ENCODE measurements around the gene FRAS1. TPM values are rescaled to one million over a fixed set of nuclear protein-coding genes. Genes with fewer than 3 reads are reported as not detected.
A peak's percentile ranks its signal among the peaks of the same experiment; 100 is the strongest.

FRAS1 gene
- total and polyA plus RNA-seq, 8 donors = 15.3 to 48.9 (median 40.4) TPM

DNA sequence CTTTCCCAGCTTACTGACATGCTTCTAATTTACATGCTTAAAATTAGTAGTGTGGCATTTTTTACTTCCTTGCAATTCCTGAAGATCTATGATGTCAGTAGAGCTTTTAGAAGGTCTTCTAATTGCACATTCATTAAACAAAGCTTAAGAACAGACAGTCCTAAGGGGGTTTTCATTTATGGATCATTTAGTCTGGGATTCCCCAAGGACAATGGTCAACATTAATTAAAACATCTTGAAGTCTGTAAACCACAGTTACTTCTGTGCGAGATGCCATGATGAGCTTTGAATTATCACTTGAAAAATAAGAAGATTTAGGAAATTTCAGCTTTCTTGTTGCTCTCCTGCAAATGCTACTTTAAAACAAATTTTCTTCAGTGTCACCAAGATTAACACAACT lies 514.7 kb downstream of the FRAS1 start:
- intact Hi-C loops (cut with DNase I) = no loop called here

DNA sequence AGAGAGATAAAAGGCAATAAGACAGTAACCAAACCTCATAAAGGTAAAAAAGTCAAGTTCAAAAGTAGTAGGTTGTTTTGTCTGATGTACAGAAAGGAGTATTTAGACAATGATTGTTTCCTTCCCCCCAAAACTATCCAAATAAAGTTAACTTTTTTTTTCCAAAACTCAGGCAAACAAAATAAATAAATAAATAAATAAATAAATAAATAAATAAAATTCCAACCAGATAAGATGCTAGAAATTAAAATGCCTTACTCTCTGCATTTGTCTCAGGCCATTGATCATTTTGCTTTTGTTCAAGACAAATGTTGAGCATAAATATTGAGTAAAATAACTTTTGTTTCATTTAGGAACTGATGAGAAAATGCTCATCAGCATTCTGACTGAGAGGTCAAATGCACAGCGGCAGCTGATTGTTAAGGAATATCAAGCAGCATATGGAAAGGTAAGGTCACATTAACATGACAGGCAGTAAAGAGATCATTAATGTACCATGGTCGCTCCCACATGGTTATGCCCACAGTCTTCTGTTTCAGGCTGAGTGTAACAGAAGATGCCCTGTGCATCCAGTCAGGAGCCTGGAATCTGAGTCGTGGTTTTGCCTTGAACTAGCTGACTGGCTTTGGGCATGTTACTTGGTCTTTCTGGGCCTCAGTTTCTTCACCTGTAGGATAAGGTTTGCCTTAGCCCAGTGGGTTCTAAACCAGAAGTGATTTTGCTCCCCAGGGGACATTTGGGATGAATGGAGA lies 521.7 kb downstream of the FRAS1 start:
- H3K36me3 ChIP-seq = peaks cover 0 to 59% of the 10 kb centered on the region in 2 donors
- DNase-seq = no peak
- intact Hi-C loops (cut with DNase I) = no loop called here
- H3K4me1 ChIP-seq = no peaks in the 10 kb centered on the region
- no peaks in the 10 kb centered on the region for H3K9me3 ChIP-seq
- TF ChIP-seq, protein P1, sequence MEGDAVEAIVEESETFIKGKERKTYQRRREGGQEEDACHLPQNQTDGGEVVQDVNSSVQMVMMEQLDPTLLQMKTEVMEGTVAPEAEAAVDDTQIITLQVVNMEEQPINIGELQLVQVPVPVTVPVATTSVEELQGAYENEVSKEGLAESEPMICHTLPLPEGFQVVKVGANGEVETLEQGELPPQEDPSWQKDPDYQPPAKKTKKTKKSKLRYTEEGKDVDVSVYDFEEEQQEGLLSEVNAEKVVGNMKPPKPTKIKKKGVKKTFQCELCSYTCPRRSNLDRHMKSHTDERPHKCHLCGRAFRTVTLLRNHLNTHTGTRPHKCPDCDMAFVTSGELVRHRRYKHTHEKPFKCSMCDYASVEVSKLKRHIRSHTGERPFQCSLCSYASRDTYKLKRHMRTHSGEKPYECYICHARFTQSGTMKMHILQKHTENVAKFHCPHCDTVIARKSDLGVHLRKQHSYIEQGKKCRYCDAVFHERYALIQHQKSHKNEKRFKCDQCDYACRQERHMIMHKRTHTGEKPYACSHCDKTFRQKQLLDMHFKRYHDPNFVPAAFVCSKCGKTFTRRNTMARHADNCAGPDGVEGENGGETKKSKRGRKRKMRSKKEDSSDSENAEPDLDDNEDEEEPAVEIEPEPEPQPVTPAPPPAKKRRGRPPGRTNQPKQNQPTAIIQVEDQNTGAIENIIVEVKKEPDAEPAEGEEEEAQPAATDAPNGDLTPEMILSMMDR (IDR thresholded peaks at IDR 0.05) = no peak
- ATAC-seq = no peak
- no peak overlapping the region for H3K4me3 ChIP-seq
- no peak overlapping the region for H3K27ac ChIP-seq
- no peaks in the 10 kb centered on the region for H3K27me3 ChIP-seq

More for the DNA sequence above, 514.7 kb downstream of the FRAS1 start:
- H3K4me1 ChIP-seq = peaks cover 5 to 6% of the 10 kb centered on the region in 2 donors
- no peaks in the 10 kb centered on the region for H3K9me3 ChIP-seq
- no peak for DNase-seq
- no peak overlapping the region for H3K4me3 ChIP-seq
- no peaks in the 10 kb centered on the region for H3K27me3 ChIP-seq
- H3K36me3 ChIP-seq = peaks cover 0 to 15% of the 10 kb centered on the region in 2 donors
- no peak for ATAC-seq
- TF ChIP-seq, protein P1 (IDR thresholded peaks at IDR 0.05) = no peak
- H3K27ac ChIP-seq = no peak overlapping the region

DNA sequence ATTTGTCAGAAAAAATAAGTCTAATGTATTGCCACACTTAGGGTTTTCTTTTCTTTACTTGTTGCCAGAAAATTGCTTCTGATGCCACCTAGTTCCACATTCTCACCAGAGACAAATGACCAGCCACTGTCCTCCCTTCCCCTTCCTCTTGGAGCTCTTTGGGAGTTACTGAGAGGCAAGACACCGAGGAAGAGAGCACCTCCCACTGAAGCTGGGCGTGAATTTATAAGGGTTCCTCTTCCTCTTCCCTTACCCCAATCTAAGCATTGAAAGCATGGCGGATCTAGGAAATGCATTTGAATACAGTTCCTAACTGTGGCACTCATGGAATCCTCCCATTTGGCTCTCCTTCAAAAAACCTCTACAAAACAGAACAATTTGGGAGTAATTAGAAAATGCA lies 524.5 kb downstream of the FRAS1 start:
- Histone ChIP-seq H3K27me3 (no peaks in the 10 kb centered on the region), H3K4me1 (no peaks in the 10 kb centered on the region), H3K4me3 (no peak overlapping the region), H3K9me3 (no peaks in the 10 kb centered on the region), H3K27ac (no peak overlapping the region), H3K36me3 (peaks cover 0 to 77% of the 10 kb centered on the region in 2 donors)
- ATAC-seq (peak; percentile 79), DNase-seq (no peak)
- TF ChIP-seq, protein P1 (IDR thresholded peaks at IDR 0.05) = no peak
- intact Hi-C loops (cut with DNase I) = no loop called here

DNA sequence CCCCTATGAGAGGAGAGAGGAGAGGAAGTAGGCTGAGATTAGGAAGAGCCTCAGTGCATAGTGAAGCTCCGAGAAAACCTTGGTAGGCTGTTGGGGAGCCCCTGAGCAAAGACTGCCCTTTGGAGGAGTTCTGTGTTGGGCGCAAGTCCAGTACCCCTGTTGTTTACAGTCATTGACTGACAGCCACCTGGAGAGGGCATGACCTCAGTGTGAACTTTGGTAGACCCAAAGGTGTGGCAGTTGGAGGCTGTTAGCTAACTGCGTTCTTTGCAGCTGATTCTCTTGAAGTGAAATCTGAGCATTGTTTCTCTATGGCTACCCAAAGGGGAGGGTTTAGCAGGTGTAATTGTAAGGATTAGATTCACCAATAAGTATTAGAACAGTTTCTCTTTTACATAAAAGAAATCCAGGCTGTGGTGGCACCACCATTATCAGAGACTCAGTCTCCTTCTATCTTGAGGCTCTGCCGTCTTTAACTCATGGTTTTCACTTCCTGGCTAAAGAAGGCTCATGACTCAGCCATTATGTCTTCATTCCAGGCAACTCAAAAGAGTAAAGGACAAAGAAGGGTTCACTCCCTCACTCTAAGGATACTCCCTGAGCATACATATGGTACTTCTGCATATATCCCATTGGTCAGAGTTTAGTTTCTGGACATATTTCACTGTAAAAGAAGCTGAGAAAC lies 527.9 kb downstream of the FRAS1 start:
- intact Hi-C loops (cut with DNase I) = no loop called here
- no peak overlapping the region for H3K4me3 ChIP-seq
- DNase-seq = no peak
- H3K27me3 ChIP-seq = no peaks in the 10 kb centered on the region
- TF ChIP-seq, protein P1 (IDR thresholded peaks at IDR 0.05) = no peak
- H3K27ac ChIP-seq = no peak overlapping the region
- H3K36me3 ChIP-seq = peaks cover 0 to 92% of the 10 kb centered on the region in 2 donors
- no peaks in the 10 kb centered on the region for H3K4me1 ChIP-seq
- ATAC-seq = no peak
- no peaks in the 10 kb centered on the region for H3K9me3 ChIP-seq

- no peak for ATAC-seq
- Histone ChIP-seq H3K4me3 (no peak overlapping the region), H3K9me3 (no peaks in the 10 kb centered on the region), H3K36me3 (peaks cover 0 to 90% of the 10 kb centered on the region in 2 donors), H3K4me1 (no peaks in the 10 kb centered on the region), H3K27me3 (no peaks in the 10 kb centered on the region), H3K27ac (no peak overlapping the region)
- intact Hi-C loops (cut with DNase I) = no loop called here
- TF ChIP-seq, protein P1 (IDR thresholded peaks at IDR 0.05) = no peak
- DNase-seq = no peak
These were observed 528.5 kb downstream of the FRAS1 start for GRCh38 chr4:78585633-78586032.
